ENCODE data around the gene LDLRAP1.

The LDLRAP1 gene

GRCh38 chr1:25609921-25610320, 66.5 kb downstream of the LDLRAP1 start:
- no peak for FAIRE-seq

GRCh38 chr1:25610822-25611630, 67.6 kb downstream of the LDLRAP1 start:
- FAIRE-seq: no peak

- FAIRE-seq: no peak
Measured at GRCh38 chr1:25611843-25612242, 68.4 kb downstream of the LDLRAP1 start.

GRCh38 chr1:25612421-25612820, 69.0 kb downstream of the LDLRAP1 start:
- no peak for FAIRE-seq

GRCh38 chr1:25613091-25613490, 69.7 kb downstream of the LDLRAP1 start:
- no peak for FAIRE-seq

- no peak for FAIRE-seq
Measured at GRCh38 chr1:25614501-25615171, 71.2 kb downstream of the LDLRAP1 start.

GRCh38 chr1:25615172-25615541, 71.8 kb downstream of the LDLRAP1 start:
- FAIRE-seq: no peak

GRCh38 chr1:25615563-25616094, 72.2 kb downstream of the LDLRAP1 start:
- no peak for FAIRE-seq

- no peak for FAIRE-seq
Measured at GRCh38 chr1:25616095-25616986, 72.9 kb downstream of the LDLRAP1 start, which contains the start of gene MAN1C1. Gene MAN1C1, plus strand, starts transcription at chr1:25616791. Its CDS starts 1,007 bp downstream, at chr1:25617798.

- no peak for FAIRE-seq
Measured at GRCh38 chr1:25616987-25617624, 73.7 kb downstream of the LDLRAP1 start.

- no peak for FAIRE-seq
Measured at GRCh38 chr1:25617625-25618432, 74.4 kb downstream of the LDLRAP1 start.

- FAIRE-seq: no peak
Measured at GRCh38 chr1:25618433-25618808, 75.0 kb downstream of the LDLRAP1 start.

Measured in endometrium (tissue), 2 donors.